22Rv1 (cell line): ENCODE results near the gene PURB.

Source experiments
- ZFX ChIP-seq: fragments of 450-650 bp; IDR thresholded peaks from 2 replicates; pipeline ENCODE4 v1.6.1; 2017; ENCODE audit warnings: antibody characterized with exemption, borderline replicate concordance
- TF ChIP-seq, protein P1 (sequence below): fragments of 450-650 bp; IDR thresholded peaks from 2 replicates; pipeline ENCODE4 v1.5.1; 2017; ENCODE audit warnings: mild to moderate bottlenecking

DNA sequence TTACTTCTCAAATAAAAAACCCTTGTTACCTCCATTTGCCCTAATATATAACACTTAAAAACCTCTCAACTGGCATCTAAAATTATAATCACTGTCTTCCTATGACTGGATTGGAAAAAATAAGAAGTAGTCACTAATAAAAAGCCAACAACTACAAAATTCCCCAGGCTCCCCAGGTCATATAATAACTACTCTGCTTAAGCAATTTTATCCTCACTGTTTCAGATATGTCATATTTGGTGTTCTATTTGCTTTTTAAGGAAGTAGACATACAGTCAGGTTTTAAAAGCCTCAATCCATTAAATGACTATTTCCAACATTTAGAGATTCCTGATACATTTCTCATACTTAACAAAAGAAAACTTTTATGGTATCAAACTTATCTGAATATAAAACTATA lies 39.9 kb downstream of the PURB start:
- TF ChIP-seq, protein P1, sequence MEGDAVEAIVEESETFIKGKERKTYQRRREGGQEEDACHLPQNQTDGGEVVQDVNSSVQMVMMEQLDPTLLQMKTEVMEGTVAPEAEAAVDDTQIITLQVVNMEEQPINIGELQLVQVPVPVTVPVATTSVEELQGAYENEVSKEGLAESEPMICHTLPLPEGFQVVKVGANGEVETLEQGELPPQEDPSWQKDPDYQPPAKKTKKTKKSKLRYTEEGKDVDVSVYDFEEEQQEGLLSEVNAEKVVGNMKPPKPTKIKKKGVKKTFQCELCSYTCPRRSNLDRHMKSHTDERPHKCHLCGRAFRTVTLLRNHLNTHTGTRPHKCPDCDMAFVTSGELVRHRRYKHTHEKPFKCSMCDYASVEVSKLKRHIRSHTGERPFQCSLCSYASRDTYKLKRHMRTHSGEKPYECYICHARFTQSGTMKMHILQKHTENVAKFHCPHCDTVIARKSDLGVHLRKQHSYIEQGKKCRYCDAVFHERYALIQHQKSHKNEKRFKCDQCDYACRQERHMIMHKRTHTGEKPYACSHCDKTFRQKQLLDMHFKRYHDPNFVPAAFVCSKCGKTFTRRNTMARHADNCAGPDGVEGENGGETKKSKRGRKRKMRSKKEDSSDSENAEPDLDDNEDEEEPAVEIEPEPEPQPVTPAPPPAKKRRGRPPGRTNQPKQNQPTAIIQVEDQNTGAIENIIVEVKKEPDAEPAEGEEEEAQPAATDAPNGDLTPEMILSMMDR, result no peak
- no peak for TF ChIP-seq ZFX
